ENCODE results near the gene TMED8. TPM values are rescaled to one million over a fixed set of nuclear protein-coding genes. Genes with fewer than 3 reads are reported as not detected.

Gene TMED8
- polyA plus RNA-seq, 1 donor (not counting 4 experiments of a cell fraction or from before 2014, with no cell fraction given): 7.3 TPM

- Histone ChIP-seq H3K4me2 (ENCODE audit: control insufficient read depth, extremely low read depth, insufficient read depth, low read depth, low read length) (no peak overlapping the region), H3K36me3 (ENCODE audit: control insufficient read depth in 2 of 2, extremely low read depth in 1 of 2, insufficient read depth in 2 of 2, low read length in 2 of 2) (no peaks in the 10 kb centered on the region), H3K9ac (ENCODE audit: control insufficient read depth, extremely low read depth, insufficient read depth, low read length) (no peak overlapping the region), H3K27ac (ENCODE audit: control insufficient read depth, insufficient read depth, low read length) (no peak overlapping the region), H3K9me3 (ENCODE audit: control insufficient read depth, low read depth, low read length) (no peaks in the 10 kb centered on the region), H3K4me1 (ENCODE audit: control insufficient read depth, extremely low read depth, insufficient read depth, low read length) (no peaks in the 10 kb centered on the region), H3K79me2 (ENCODE audit: control insufficient read depth, insufficient read depth, low read length) (no peaks in the 10 kb centered on the region), H3K27me3 (ENCODE audit: control insufficient read depth, extremely low read depth, insufficient read depth, low read length) (no peaks in the 10 kb centered on the region), H3K9me1 (ENCODE audit: control insufficient read depth, extremely low read depth, insufficient read depth, low read length) (no peaks in the 10 kb centered on the region), H2AFZ (ENCODE audit: control insufficient read depth, low read length) (no peak overlapping the region), H4K20me1 (ENCODE audit: control insufficient read depth, extremely low read depth, insufficient read depth, low read length) (no peaks in the 10 kb centered on the region), H3K4me3 (ENCODE audit: control insufficient read depth in 2 of 3, extremely low read depth in 1 of 3, insufficient read depth in 2 of 3, low read depth in 1 of 3, low read length in 3 of 3) (no peak overlapping the region)
- FAIRE-seq: no peak
- dilution Hi-C loops (cut with MboI; ENCODE audit: extremely low pct_ligation_motif_present, low sequenced_read_pairs): no loop called here
- TF ChIP-seq, protein P1, sequence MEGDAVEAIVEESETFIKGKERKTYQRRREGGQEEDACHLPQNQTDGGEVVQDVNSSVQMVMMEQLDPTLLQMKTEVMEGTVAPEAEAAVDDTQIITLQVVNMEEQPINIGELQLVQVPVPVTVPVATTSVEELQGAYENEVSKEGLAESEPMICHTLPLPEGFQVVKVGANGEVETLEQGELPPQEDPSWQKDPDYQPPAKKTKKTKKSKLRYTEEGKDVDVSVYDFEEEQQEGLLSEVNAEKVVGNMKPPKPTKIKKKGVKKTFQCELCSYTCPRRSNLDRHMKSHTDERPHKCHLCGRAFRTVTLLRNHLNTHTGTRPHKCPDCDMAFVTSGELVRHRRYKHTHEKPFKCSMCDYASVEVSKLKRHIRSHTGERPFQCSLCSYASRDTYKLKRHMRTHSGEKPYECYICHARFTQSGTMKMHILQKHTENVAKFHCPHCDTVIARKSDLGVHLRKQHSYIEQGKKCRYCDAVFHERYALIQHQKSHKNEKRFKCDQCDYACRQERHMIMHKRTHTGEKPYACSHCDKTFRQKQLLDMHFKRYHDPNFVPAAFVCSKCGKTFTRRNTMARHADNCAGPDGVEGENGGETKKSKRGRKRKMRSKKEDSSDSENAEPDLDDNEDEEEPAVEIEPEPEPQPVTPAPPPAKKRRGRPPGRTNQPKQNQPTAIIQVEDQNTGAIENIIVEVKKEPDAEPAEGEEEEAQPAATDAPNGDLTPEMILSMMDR (optimal IDR thresholded peaks at IDR 0.05 in 1 of 3, IDR thresholded peaks at IDR 0.05 in 1 of 3, conservative IDR thresholded peaks at IDR 0.05 in 1 of 3; ENCODE audit: extremely low read depth in 1 of 3, insufficient read depth in 2 of 3, low read length in 3 of 3): no peak
- TF ChIP-seq EZH2 (IDR thresholded peaks at IDR 0.05; ENCODE audit: low read length): no peak
- DNase-seq (ENCODE audit: low read depth, low spot score): no peak
Observed at GRCh38 chr14:77359626-77360025, 17.3 kb downstream of the TMED8 start.

GRCh38 chr14:77356899-77357298 is 20.0 kb downstream of the TMED8 start:
- DNase-seq (ENCODE audit: low read depth, low spot score) (no peak), FAIRE-seq (no peak)
- no peak overlapping the region for H3K4me2 ChIP-seq (ENCODE audit: control insufficient read depth, extremely low read depth, insufficient read depth, low read depth, low read length)
- no peak overlapping the region for H3K27ac ChIP-seq (ENCODE audit: control insufficient read depth, insufficient read depth, low read length)
- H3K9ac ChIP-seq (ENCODE audit: control insufficient read depth, extremely low read depth, insufficient read depth, low read length): no peak overlapping the region
- no peak overlapping the region for H2AFZ ChIP-seq (ENCODE audit: control insufficient read depth, low read length)
- no peaks in the 10 kb centered on the region for H3K79me2 ChIP-seq (ENCODE audit: control insufficient read depth, insufficient read depth, low read length)
- H4K20me1 ChIP-seq (ENCODE audit: control insufficient read depth, extremely low read depth, insufficient read depth, low read length): no peaks in the 10 kb centered on the region
- dilution Hi-C loops (cut with MboI; ENCODE audit: extremely low pct_ligation_motif_present, low sequenced_read_pairs): no loop called here
- no peaks in the 10 kb centered on the region for H3K4me1 ChIP-seq (ENCODE audit: control insufficient read depth, extremely low read depth, insufficient read depth, low read length)
- TF ChIP-seq, protein P1 (optimal IDR thresholded peaks at IDR 0.05 in 1 of 3, IDR thresholded peaks at IDR 0.05 in 1 of 3, conservative IDR thresholded peaks at IDR 0.05 in 1 of 3; ENCODE audit: extremely low read depth in 1 of 3, insufficient read depth in 2 of 3, low read length in 3 of 3): no peak
- TF ChIP-seq EZH2 (IDR thresholded peaks at IDR 0.05; ENCODE audit: low read length): no peak
- no peaks in the 10 kb centered on the region for H3K9me1 ChIP-seq (ENCODE audit: control insufficient read depth, extremely low read depth, insufficient read depth, low read length)
- no peak overlapping the region for H3K4me3 ChIP-seq (ENCODE audit: control insufficient read depth in 2 of 3, extremely low read depth in 1 of 3, insufficient read depth in 2 of 3, low read depth in 1 of 3, low read length in 3 of 3)
- H3K27me3 ChIP-seq (ENCODE audit: control insufficient read depth, extremely low read depth, insufficient read depth, low read length): no peaks in the 10 kb centered on the region
- no peaks in the 10 kb centered on the region for H3K36me3 ChIP-seq (ENCODE audit: control insufficient read depth in 2 of 2, extremely low read depth in 1 of 2, insufficient read depth in 2 of 2, low read length in 2 of 2)
- H3K9me3 ChIP-seq (ENCODE audit: control insufficient read depth, low read depth, low read length): no peaks in the 10 kb centered on the region

All from keratinocyte (primary cell).